Measurements from ENCODE around the gene DESI2.

DESI2 gene

DNA sequence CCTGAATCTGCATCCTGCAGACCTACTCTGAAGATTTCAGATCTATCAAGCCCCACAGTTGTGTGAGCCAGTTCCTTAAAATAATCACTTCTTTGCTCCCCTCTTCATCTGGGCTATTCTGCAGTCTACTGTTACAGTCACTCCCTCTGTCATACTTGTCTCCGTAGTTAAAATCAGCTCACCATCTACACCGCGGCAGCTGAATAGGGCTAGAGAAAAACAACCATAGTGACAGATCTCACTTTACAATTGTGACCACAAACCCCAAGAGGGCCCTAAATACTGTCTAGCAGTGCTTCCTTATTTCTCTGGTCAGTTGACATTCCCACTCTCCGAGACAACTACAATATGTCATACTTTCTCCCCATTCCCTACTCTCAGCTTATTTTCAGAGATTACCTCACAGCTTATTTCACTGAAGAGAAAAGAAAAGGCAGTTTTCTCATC lies 12.9 kb downstream of the DESI2 start (continued):
- TF ChIP-seq TSHZ1 (tag by site-specific recombination; IDR thresholded peaks at IDR 0.05; ENCODE audit: borderline replicate concordance) (peak; percentile 97), GFI1B (tag by site-specific recombination; IDR thresholded peaks at IDR 0.05) (peak; percentile 83; the same call in 1 of the 2 replicates), ZNF423 (tag by site-specific recombination; IDR thresholded peaks at IDR 0.05) (no peak), ZFP69B (tag by site-specific recombination; IDR thresholded peaks at IDR 0.05) (peak; percentile 73; the same call in 1 of the 2 replicates), ZNF610 (tag by site-specific recombination; IDR thresholded peaks at IDR 0.05; ENCODE audit: borderline replicate concordance) (no peak), ZNF76 (tag by site-specific recombination; IDR thresholded peaks at IDR 0.05; ENCODE audit: borderline replicate concordance, low read depth) (no peak), KLF1 (tag by site-specific recombination; IDR thresholded peaks at IDR 0.05) (peak; percentile 22; the same call in 1 of the 2 replicates), PATZ1 (tag by site-specific recombination; IDR thresholded peaks at IDR 0.05) (peak; percentile 83), ZNF37A (tag by site-specific recombination; IDR thresholded peaks at IDR 0.05) (no peak), HIC1 (tag by site-specific recombination; IDR thresholded peaks at IDR 0.05) (peak; percentile 87), ZSCAN5A (tag by site-specific recombination; IDR thresholded peaks at IDR 0.05) (no peak), ZNF23 (tag by site-specific recombination; IDR thresholded peaks at IDR 0.05; ENCODE audit: borderline replicate concordance) (no peak), ZNF837 (tag by site-specific recombination; IDR thresholded peaks at IDR 0.05) (no peak), ZNF513 (tag by site-specific recombination; IDR thresholded peaks at IDR 0.05) (0 out of 2 replicates have a peak, but pooled peaks have one; percentile 38), IKZF3 (tag by site-specific recombination; IDR thresholded peaks at IDR 0.05) (peak; percentile 94), ZNF248 (tag by site-specific recombination; IDR thresholded peaks at IDR 0.05) (no peak), ZEB2 (tag by site-specific recombination; IDR thresholded peaks at IDR 0.05) (peak; percentile 99)
- TF ChIP-seq, protein P1, sequence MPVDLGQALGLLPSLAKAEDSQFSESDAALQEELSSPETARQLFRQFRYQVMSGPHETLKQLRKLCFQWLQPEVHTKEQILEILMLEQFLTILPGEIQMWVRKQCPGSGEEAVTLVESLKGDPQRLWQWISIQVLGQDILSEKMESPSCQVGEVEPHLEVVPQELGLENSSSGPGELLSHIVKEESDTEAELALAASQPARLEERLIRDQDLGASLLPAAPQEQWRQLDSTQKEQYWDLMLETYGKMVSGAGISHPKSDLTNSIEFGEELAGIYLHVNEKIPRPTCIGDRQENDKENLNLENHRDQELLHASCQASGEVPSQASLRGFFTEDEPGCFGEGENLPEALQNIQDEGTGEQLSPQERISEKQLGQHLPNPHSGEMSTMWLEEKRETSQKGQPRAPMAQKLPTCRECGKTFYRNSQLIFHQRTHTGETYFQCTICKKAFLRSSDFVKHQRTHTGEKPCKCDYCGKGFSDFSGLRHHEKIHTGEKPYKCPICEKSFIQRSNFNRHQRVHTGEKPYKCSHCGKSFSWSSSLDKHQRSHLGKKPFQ (tag by site-specific recombination; IDR thresholded peaks at IDR 0.05) = no peak
- TF ChIP-seq, protein P2, sequence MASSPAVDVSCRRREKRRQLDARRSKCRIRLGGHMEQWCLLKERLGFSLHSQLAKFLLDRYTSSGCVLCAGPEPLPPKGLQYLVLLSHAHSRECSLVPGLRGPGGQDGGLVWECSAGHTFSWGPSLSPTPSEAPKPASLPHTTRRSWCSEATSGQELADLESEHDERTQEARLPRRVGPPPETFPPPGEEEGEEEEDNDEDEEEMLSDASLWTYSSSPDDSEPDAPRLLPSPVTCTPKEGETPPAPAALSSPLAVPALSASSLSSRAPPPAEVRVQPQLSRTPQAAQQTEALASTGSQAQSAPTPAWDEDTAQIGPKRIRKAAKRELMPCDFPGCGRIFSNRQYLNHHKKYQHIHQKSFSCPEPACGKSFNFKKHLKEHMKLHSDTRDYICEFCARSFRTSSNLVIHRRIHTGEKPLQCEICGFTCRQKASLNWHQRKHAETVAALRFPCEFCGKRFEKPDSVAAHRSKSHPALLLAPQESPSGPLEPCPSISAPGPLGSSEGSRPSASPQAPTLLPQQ (tag by site-specific recombination; IDR thresholded peaks at IDR 0.05) = peak; percentile 66; the same call in 1 of the 2 replicates
- TF ChIP-seq, protein P3, sequence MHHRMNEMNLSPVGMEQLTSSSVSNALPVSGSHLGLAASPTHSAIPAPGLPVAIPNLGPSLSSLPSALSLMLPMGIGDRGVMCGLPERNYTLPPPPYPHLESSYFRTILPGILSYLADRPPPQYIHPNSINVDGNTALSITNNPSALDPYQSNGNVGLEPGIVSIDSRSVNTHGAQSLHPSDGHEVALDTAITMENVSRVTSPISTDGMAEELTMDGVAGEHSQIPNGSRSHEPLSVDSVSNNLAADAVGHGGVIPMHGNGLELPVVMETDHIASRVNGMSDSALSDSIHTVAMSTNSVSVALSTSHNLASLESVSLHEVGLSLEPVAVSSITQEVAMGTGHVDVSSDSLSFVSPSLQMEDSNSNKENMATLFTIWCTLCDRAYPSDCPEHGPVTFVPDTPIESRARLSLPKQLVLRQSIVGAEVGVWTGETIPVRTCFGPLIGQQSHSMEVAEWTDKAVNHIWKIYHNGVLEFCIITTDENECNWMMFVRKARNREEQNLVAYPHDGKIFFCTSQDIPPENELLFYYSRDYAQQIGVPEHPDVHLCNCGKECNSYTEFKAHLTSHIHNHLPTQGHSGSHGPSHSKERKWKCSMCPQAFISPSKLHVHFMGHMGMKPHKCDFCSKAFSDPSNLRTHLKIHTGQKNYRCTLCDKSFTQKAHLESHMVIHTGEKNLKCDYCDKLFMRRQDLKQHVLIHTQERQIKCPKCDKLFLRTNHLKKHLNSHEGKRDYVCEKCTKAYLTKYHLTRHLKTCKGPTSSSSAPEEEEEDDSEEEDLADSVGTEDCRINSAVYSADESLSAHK (tag by site-specific recombination; IDR thresholded peaks at IDR 0.05) = no peak; the same call in 1 of the 2 replicates
- TF ChIP-seq, protein P4, sequence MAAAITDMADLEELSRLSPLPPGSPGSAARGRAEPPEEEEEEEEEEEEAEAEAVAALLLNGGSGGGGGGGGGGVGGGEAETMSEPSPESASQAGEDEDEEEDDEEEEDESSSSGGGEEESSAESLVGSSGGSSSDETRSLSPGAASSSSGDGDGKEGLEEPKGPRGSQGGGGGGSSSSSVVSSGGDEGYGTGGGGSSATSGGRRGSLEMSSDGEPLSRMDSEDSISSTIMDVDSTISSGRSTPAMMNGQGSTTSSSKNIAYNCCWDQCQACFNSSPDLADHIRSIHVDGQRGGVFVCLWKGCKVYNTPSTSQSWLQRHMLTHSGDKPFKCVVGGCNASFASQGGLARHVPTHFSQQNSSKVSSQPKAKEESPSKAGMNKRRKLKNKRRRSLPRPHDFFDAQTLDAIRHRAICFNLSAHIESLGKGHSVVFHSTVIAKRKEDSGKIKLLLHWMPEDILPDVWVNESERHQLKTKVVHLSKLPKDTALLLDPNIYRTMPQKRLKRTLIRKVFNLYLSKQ (tag by site-specific recombination; IDR thresholded peaks at IDR 0.05; ENCODE audit: borderline replicate concordance) = no peak

Measured in HEK293 (cell line).